Lower leg skin (tissue), 4 donors: ENCODE data around the gene ARHGAP30. TPM values are rescaled to one million over a fixed set of nuclear protein-coding genes. Genes with fewer than 3 reads are reported as not detected.
A peak's percentile ranks its signal among the peaks of the same experiment; 100 is the strongest.
"Not testable (repeated sequence)": the region's sequence is repeated elsewhere in the genome, so short reads cannot be mapped to it uniquely, and the experiment has no call there.

Source experiments
- DNase-seq, 2 donors: peaks; one replicate each; pipeline ENCODE4 v3.0.0-alpha.2; 2019; ENCODE audit warnings: low spot score in 2 of 2
- H3K4me3 ChIP-seq: fragments of 200-600 bp; sonication (generic); 2 replicates; pipeline ENCODE4 v1.5.1; 2017; ENCODE audit warnings: mild to moderate bottlenecking, low read depth; ENCODE audit not compliant: poor library complexity, severe bottlenecking
- POLR2A ChIP-seq, 2 donors: fragments of 450-650 bp; IDR thresholded peaks; one replicate each; pipeline ENCODE4 v1.6.1; 2016 to 2017; ENCODE audit warnings: antibody characterized with exemption in 2 of 2, mild to moderate bottlenecking in 1 of 2, moderate library complexity in 1 of 2
- WGBS, 2 donors: methylation state at CpG; one replicate each; pipeline ENCODE4 v1.1.5; 2018; 5-methylcytosine and 5-hydroxymethylcytosine counted together
- intact Hi-C: fragments of 100-400 bp; cut with DNase I; formaldehyde crosslinking; loops from one replicate; pipeline ENCODE4 v1.15.0; 2023; ENCODE audit warnings: low total_unique reads
- total RNA-seq, 4 donors: library from RNA; depleted of rRNA; stranded (reverse); fragments of >200 nt; gene quantifications; one replicate each; pipeline ENCODE4 v1.1.0, GENCODE V29; 2016
- TF ChIP-seq, protein P1 (sequence below), 3 donors: fragments of 450-650 bp; IDR thresholded peaks; one replicate each; pipeline ENCODE4 v1.5.1; 2016; ENCODE audit warnings: antibody characterized with exemption in 3 of 3, mild to moderate bottlenecking in 3 of 3, moderate library complexity in 2 of 3

The ARHGAP30 gene
- total RNA-seq, 4 donors from 2014 or later: 8.5 to 14.8 (median 9.9) TPM

DNA sequence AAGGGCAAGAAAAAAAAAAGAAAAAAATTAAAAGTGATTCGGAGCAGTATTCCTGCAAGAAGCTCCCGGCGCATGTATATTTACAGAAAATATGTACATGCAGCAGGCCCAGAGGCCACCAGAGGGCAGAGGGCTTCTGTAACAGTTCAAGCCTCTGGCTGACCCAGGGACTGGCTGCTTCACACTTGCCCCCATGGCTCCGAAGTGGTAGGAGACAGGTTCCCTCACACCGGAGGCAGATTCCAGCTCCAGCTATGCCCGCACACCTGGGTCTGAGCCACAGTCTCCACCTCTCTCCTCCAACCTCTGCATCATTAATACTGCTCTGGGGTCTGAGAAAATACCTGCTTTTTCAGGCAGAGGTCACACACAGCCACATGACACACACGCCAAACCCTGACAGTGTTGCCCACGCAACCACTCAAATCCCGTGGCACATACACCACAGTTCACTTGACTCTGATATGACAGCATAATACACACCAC, 2.2 kb upstream of the ARHGAP30 start:
- TF ChIP-seq, protein P1, sequence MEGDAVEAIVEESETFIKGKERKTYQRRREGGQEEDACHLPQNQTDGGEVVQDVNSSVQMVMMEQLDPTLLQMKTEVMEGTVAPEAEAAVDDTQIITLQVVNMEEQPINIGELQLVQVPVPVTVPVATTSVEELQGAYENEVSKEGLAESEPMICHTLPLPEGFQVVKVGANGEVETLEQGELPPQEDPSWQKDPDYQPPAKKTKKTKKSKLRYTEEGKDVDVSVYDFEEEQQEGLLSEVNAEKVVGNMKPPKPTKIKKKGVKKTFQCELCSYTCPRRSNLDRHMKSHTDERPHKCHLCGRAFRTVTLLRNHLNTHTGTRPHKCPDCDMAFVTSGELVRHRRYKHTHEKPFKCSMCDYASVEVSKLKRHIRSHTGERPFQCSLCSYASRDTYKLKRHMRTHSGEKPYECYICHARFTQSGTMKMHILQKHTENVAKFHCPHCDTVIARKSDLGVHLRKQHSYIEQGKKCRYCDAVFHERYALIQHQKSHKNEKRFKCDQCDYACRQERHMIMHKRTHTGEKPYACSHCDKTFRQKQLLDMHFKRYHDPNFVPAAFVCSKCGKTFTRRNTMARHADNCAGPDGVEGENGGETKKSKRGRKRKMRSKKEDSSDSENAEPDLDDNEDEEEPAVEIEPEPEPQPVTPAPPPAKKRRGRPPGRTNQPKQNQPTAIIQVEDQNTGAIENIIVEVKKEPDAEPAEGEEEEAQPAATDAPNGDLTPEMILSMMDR (IDR thresholded peaks at IDR 0.05): no peak
- no peak for TF ChIP-seq POLR2A (IDR thresholded peaks at IDR 0.05)
- no peak overlapping the region for H3K4me3 ChIP-seq
- no peak for DNase-seq
- intact Hi-C loops: no loop called here
- WGBS, 2 donors: 63 to 65% methylated on average over 9 of the region's 9 CpGs

GRCh38 chr1:161070761-161071160, 1.1 kb upstream of the ARHGAP30 start:
- 85 to 90% methylated on average over 4 of the region's 4 CpGs for WGBS, 2 donors
- intact Hi-C loops: no loop called here
- TF ChIP-seq POLR2A (IDR thresholded peaks at IDR 0.05): no peak
- TF ChIP-seq, protein P1 (IDR thresholded peaks at IDR 0.05): no peak
- no peak overlapping the region for H3K4me3 ChIP-seq
- no peak for DNase-seq

GRCh38 chr1:161069241-161069640, 450 bp downstream of the ARHGAP30 start:
- WGBS, 2 donors: 77 to 79% methylated on average over 9 of the region's 9 CpGs
- TF ChIP-seq, protein P1 (IDR thresholded peaks at IDR 0.05): no peak
- TF ChIP-seq POLR2A (IDR thresholded peaks at IDR 0.05): no peak
- intact Hi-C loops: no loop called here
- DNase-seq: no peak
- H3K4me3 ChIP-seq: peak overlapping the region; percentile 8

DNA sequence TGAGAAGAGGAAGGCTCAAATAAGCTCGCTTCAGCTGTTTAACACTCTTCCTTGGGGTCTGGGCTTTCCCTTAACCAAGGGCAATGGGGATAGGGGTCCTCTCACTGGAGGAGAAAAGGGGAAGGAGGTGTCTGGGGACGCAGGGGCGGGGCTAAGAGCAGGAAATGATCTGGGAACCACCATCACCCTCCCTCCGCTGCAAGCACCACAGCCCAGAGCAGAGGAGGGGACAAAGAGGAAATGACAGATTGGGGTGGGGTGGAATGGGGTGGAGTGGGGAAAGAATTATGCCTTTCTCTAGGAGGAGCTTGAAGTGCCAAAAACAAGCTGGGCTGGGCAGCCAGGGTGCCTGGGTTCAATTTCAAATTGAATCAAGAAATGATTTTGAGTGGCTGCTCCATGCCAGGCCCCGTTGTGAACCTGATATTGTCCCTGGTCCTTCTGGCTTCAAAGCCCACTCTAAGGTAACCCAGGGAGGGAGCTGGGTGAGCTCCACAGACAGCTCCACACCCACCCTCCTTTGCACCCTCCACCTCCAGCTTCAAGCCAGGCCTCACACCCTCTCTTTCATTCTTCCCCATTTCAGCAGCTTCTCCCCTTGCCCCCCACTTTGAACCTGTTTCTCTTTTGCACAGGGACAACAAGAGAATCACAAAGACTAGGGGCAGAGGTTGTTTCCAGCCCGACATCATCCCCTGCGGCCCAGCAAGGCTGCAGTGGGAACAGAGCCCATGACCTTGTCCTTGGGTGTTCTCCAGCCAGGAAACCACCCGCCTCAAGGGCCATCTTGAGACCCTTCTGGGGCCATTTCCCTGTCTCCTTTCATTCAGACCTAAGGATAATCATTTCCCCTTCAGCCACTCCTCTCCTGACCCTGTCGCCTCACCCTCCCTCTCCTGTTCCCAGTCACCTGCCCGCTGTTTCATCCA, 1.1 kb downstream of the ARHGAP30 start:
- 58 to 67% methylated on average over 10 of the region's 10 CpGs for WGBS, 2 donors
- peak in 1 of 2 donors; percentile 89 for DNase-seq
- intact Hi-C loops: no loop called here
- TF ChIP-seq POLR2A (IDR thresholded peaks at IDR 0.05): no peak
- TF ChIP-seq, protein P1 (IDR thresholded peaks at IDR 0.05): no peak
- H3K4me3 ChIP-seq: peak overlapping the region; percentile 8

DNA sequence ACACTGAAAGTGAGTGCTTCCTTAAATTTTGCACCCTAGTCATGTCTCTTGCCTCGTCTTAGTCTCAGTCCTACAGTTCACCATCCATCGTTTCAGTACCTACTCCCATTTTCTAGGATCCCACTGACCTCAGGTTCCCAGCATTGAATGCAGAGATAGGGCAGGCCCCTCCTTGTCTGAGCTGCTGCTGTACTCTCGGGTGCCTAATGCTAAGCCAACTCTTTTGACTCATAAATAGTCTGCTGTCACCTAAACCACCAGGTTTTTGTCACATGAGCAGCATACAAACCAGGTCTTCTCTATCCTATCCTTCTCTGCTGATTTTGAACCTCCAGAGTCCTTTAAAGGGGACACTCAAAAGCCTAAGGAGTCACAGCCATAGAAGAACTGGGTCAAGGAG, 3.0 kb downstream of the ARHGAP30 start:
- H3K4me3 ChIP-seq: no peak overlapping the region
- 58 to 67% methylated on average over 3 of the region's 3 CpGs for WGBS, 2 donors
- no peak for TF ChIP-seq POLR2A (IDR thresholded peaks at IDR 0.05)
- TF ChIP-seq, protein P1 (IDR thresholded peaks at IDR 0.05): no peak
- DNase-seq: no peak
- intact Hi-C loops: no loop called here

DNA sequence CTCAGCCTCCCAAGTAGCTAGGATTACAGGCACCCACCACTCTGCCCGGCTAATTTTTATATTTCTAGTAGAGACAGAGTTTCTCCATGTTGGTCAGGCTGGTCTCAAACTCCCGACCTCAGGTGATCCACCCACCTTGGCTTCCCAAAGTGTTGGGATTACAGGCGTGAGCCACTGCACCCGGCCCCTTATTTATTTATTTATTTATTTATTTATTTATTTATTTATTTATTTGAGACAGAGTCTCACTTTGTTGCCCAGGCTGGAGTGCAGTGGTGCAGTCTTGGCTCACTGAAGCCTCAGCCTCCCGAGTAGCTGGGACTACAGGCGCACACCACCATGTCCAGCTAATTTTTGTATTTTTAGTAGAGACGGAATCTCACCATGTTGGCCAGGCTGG, 4.0 kb downstream of the ARHGAP30 start:
- intact Hi-C loops, DNase-seq, H3K4me3 ChIP-seq: not testable (repeated sequence)
- whole genome bisulfite sequencing, 2 donors: 89 to 96% methylated on average over 6 to 7 of the region's 7 CpGs

DNA sequence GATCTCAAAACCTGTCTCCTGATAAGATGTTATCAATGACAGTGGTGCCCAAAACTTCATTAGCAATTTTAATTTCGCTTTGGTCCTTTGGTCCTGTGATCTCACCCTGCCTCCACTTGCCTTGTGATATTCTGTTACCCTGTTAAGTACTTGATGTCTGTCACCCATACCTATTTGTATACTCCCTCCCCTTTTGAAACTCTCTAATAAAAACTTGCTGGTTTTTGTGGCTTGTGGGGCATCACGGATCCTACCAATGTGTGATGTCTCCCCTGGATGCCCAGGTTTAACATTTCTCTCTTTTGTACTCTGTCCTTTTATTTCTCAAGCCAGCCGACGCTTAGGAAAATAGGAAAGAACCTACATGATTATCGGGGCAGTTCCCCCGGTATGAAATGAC, 5.8 kb downstream of the ARHGAP30 start:
- intact Hi-C loops: not testable (repeated sequence)

More for the DNA sequence above, 5.8 kb downstream of the ARHGAP30 start:
- WGBS, 2 donors: 67 to 69% methylated on average over 6 of the region's 6 CpGs
- not testable (repeated sequence) for H3K4me3 ChIP-seq, DNase-seq
